ENCODE data around the gene PCBD1.
"Not testable (repeated sequence)": the region's sequence is repeated elsewhere in the genome, so short reads cannot be mapped to it uniquely, and the experiment has no call there.

Gene PCBD1

DNA sequence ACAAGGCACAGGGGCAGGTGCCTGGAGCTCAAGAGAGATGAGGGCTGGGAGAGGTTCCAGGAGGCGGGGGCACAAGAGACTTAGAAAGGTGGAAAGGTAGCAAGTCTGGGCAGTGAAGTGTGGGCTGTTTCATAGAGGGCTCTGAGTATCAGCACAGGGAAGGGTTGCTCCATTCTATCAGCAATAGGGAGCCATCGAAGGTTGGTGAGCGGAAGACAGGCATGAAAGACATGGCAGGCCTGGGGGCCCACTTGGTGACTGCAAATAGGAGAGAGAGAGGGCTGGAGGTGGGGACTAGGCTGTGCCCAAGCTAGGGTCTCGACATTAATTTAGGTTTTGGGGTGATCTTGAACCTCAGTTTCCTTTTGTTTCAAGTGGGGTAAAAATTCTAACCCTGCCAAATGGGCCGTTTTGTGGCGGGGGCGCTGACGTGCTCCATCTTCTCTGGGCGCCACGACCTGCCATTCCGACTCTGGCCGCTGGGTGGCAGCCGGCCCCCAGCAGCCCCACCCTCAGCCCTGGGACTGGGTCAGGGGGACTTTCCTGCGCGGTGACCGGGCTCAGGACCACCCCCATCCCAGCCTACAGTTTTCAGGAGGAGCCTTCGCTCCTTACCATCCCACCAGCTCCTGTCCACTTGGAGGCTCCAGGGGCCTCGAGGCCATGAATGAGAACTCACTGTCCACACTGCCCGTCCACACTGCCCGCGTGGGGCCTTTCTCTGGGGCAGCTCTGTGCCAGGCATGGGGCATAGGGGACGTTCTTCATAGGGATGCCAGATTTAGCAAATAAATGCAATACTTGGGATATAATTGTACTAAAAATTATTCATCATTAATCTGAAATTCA lies 37.2 kb upstream of the PCBD1 start:
- TF ChIP-seq, protein P1, sequence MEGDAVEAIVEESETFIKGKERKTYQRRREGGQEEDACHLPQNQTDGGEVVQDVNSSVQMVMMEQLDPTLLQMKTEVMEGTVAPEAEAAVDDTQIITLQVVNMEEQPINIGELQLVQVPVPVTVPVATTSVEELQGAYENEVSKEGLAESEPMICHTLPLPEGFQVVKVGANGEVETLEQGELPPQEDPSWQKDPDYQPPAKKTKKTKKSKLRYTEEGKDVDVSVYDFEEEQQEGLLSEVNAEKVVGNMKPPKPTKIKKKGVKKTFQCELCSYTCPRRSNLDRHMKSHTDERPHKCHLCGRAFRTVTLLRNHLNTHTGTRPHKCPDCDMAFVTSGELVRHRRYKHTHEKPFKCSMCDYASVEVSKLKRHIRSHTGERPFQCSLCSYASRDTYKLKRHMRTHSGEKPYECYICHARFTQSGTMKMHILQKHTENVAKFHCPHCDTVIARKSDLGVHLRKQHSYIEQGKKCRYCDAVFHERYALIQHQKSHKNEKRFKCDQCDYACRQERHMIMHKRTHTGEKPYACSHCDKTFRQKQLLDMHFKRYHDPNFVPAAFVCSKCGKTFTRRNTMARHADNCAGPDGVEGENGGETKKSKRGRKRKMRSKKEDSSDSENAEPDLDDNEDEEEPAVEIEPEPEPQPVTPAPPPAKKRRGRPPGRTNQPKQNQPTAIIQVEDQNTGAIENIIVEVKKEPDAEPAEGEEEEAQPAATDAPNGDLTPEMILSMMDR (IDR thresholded peaks at IDR 0.05) = peak; percentile 98
- no peak for TF ChIP-seq ZFX (IDR thresholded peaks at IDR 0.05; ENCODE audit: borderline replicate concordance)
- no peak overlapping the region for H3K27ac ChIP-seq

DNA sequence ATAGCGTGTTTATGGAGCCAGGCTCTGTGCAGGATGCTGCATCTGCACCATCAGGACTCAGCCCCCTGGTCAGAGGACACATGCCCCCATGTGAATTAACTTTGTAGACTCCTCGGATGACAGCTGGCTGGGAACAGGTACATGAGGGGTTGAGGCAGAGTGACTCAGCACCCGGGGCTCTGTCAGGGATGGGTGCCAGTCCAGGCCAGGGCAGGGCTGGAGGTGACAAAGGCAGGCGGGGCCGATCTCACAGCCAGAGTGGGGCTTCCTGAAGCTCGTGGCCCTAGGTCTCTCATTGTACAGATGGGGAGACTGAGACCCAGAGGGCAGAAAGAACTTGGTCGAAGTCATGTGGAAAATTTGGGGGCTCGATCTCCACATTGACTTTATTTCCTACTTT lies 35.3 kb upstream of the PCBD1 start:
- TF ChIP-seq, protein P1 (IDR thresholded peaks at IDR 0.05) = no peak
- no peak for TF ChIP-seq ZFX (IDR thresholded peaks at IDR 0.05; ENCODE audit: borderline replicate concordance)
- H3K27ac ChIP-seq = no peak overlapping the region

DNA sequence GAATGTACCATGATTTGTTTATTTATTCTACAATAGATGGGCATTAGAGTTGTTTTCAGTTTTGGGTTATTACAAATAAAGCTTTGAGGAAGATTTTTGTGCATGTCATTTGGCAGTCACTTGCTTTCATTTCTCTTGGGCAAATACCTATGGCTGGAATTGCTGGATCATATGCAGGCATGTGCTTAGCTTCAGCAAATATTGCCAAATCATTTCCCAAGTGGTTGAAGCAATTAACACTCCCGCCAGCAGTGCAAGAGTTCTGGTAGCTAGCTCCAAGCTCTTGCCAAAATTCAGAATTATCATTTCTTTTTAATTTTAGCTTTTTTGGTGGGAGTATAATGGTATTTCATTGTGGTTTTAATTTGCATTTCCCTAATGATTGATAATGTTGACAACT lies 32.9 kb upstream of the PCBD1 start:
- TF ChIP-seq ZFX (IDR thresholded peaks at IDR 0.05; ENCODE audit: borderline replicate concordance) = no peak
- TF ChIP-seq, protein P1 (IDR thresholded peaks at IDR 0.05) = no peak

DNA sequence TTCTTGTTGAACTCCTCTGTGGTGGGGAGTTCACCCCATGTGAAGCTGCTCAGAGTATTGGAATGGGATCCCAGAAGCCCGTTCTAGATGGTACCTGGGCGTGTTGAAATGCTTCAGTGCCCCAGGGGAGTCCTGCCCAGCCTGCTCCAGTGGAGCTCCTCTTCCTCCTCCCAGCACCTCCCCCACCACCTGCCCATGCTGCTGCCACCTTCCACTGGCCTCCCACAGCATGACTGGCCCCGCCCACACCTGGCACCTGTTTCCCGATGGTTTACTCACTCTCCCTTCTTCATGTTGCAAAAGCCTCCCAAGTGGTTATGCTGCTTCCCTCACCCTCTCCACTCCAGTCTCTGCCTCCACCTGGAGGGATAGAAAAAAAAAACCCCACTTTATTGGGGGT lies 32.2 kb upstream of the PCBD1 start:
- no peak for TF ChIP-seq ZFX (IDR thresholded peaks at IDR 0.05; ENCODE audit: borderline replicate concordance)
- TF ChIP-seq, protein P1 (IDR thresholded peaks at IDR 0.05) = no peak
- no peak overlapping the region for H3K27ac ChIP-seq

More for the DNA sequence above, 32.9 kb upstream of the PCBD1 start:
- H3K27ac ChIP-seq = no peak overlapping the region

DNA sequence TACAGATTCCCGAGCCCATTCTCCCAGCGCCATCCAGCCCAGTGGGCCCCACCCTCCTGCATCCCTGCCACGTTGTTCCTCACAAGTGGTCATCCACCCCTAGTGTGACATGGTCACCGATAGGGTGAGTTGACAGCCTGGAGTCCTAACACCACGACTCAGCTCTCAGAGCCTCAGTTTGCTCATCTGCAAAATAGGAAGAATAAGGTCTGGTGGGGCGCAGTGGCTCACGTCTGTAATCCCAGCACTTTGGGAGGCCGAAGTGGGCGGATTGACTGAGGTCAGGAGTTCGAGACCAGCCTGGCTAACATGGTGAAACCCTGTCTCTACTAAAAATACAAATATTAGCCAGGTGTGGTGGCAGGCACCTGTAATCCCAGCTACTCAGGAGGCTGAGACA lies 31.5 kb upstream of the PCBD1 start:
- H3K27ac ChIP-seq = not testable (repeated sequence)

DNA sequence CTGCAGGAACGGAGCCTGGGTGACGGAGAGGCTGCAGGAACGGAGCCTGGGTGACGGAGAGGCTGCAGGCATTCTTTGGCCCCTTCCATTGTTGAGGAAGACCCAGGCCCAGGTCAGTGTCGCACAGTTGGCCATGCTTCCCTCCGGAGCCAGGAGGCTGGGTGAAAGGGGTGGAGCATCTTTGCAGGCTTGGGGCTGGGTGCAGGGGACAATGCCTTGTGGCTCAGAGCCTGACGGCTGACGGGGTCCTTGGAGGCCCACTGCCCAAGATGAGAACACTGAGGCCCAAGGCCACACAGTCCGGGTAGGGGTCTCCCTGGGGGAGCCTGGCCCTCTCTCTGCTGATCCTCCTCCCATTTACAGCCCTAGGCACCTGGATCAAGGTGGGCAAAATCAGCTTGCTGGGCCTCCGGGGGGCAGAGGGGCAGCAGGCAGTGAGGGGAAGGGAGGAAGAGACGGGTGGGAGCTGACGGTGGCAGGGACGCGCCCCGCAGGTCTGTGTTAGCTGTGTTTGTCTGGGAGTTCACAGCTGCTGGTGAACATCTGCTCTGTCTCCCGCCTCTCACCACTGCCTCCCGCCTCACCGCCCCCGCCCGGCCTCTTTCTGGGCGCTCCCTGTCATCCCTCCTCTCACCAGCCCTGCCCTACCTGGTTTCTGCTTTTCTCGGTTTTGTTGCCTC lies 30.6 kb upstream of the PCBD1 start:
- TF ChIP-seq, protein P1 (IDR thresholded peaks at IDR 0.05) = no peak
- no peak overlapping the region for H3K27ac ChIP-seq

DNA sequence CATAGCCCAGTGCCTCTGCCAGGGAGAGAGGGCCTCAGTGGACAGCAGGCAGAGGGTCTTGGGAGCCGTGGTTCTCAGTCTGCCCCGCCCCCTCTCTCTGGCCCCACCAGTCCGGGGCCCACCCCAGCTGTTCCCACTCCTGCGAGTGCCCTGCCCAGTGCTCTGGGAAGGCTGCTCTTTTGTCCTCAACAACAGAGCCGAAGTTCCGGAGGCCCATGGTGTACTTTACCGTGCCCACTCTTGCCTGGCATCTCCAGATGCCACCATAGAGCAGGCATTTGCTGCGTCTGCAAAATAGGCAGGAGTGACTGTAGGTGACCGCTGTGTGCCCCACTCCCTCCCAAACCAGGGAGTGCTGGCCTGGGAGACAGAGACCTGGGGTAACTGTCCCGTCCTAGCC lies 29.3 kb upstream of the PCBD1 start:
- no peak for TF ChIP-seq ZFX (IDR thresholded peaks at IDR 0.05; ENCODE audit: borderline replicate concordance)
- TF ChIP-seq, protein P1 (IDR thresholded peaks at IDR 0.05) = no peak
- H3K27ac ChIP-seq = no peak overlapping the region

Data from 22Rv1 (cell line).